CD4-positive, alpha-beta T cell (primary cell): ENCODE data around the gene RNF225. TPM values are rescaled to one million over a fixed set of nuclear protein-coding genes. Genes with fewer than 3 reads are reported as not detected.

Experiments used
- ATAC-seq: fragments of 200-7000 bp; cut with Tn5 transposase; one replicate; pipeline ENCODE4 v1.10.0; 2022; ENCODE audit warnings: mild to moderate bottlenecking; ENCODE audit not compliant: poor library complexity
- CTCF ChIA-PET: fragments of 350-600 bp; sonication (Branson Sonifier 250); formaldehyde crosslinking; loops from one replicate; lab custom pipeline; 2021; ENCODE audit warnings: antibody characterized with exemption, inconsistent platforms; lab: Charles Lee
- POLR2A ChIA-PET: fragments of 350-600 bp; sonication (Branson Sonifier 250); formaldehyde crosslinking; loops from one replicate; lab custom pipeline; 2021; ENCODE audit warnings: antibody characterized with exemption, inconsistent platforms; lab: Charles Lee
- DNase-seq, 14 experiments: peaks; one replicate each; pipeline ENCODE4 v3.0.0-alpha.2; 2013 to 2020; ENCODE audit warnings: mixed read lengths in 2 of 14
- H3K27ac ChIP-seq, 2 donors: one replicate each; pipeline versions ENCODE4 v1.5.1 to v1.7.0; 2013; ENCODE audit warnings: low read length in 2 of 2, low read depth in 1 of 2, mild to moderate bottlenecking in 1 of 2
- H3K27me3 ChIP-seq, 2 experiments: 1 replicate in 1 of 2; 2 replicates in 1 of 2; pipeline versions ENCODE4 v1.6.1 to v1.7.0; 2013; ENCODE audit warnings: low read length in 2 of 2, control low read depth in 1 of 2, mild to moderate bottlenecking in 1 of 2, moderate library complexity in 1 of 2; ENCODE audit not compliant: insufficient read depth in 2 of 2, control insufficient read depth in 1 of 2
- H3K36me3 ChIP-seq: one replicate; pipeline ENCODE4 v1.6.1; 2013; ENCODE audit warnings: low read length, control low read depth; ENCODE audit not compliant: insufficient read depth
- H3K4me1 ChIP-seq: one replicate; pipeline ENCODE4 v1.6.1; 2013; ENCODE audit warnings: low read length, control low read depth; ENCODE audit not compliant: insufficient read depth
- H3K4me3 ChIP-seq: one replicate; pipeline ENCODE4 v1.5.1; 2013; ENCODE audit warnings: mild to moderate bottlenecking, low read length, moderate library complexity
- H3K9me3 ChIP-seq, 2 experiments: 1 replicate in 1 of 2; 2 replicates in 1 of 2; pipeline versions ENCODE4 v1.6.1 to v1.7.0; 2013; ENCODE audit warnings: low read length in 2 of 2, mild to moderate bottlenecking in 2 of 2, control low read depth in 1 of 2, moderate library complexity in 1 of 2; ENCODE audit not compliant: control insufficient read depth in 1 of 2, insufficient read depth in 1 of 2
- H3K27ac Mint-ChIP-seq: one replicate; pipeline ENCODE4 v1.8.0; 2020; ENCODE audit warnings: mixed read lengths
- H3K27me3 Mint-ChIP-seq: one replicate; pipeline ENCODE4 v1.8.0; 2021; ENCODE audit warnings: mixed read lengths
- H3K36me3 Mint-ChIP-seq: one replicate; pipeline ENCODE4 v1.8.0; 2021; ENCODE audit warnings: low read depth, mixed read lengths
- H3K4me1 Mint-ChIP-seq: one replicate; pipeline ENCODE4 v1.8.0; 2021; ENCODE audit warnings: low read depth, mixed read lengths
- H3K4me3 Mint-ChIP-seq: one replicate; pipeline ENCODE4 v1.8.0; 2020; ENCODE audit warnings: mild to moderate bottlenecking, mixed read lengths
- H3K9me3 Mint-ChIP-seq: one replicate; pipeline ENCODE4 v1.8.0; 2020; ENCODE audit warnings: mixed read lengths
- CTCF ChIP-seq: fragments of 200-600 bp; IDR thresholded peaks from one replicate; pipeline ENCODE4 v1.8.0; 2022; ENCODE audit warnings: antibody characterized with exemption, mild to moderate bottlenecking
- intact Hi-C, 2 experiments: fragments of 100-400 bp; cut with DNase I in 1 of 2; cut with micrococcal nuclease in 1 of 2; formaldehyde crosslinking; loops; one replicate each; pipeline versions ENCODE4 v1.15.1 to v1.9.0; 2023 to 2025; cut with DNase I, micrococcal nuclease
- total RNA-seq, 174 experiments: library from RNA in 2 of 174; stranded (reverse) in 2 of 174; gene quantifications; one replicate each; pipeline ENCODE4 v1.2.3 and lab custom pipeline; 2021 to 2026

The RNF225 gene
- total RNA-seq, 2 experiments from 2014 or later, result 0.55 TPM; not detected in 1

DNA sequence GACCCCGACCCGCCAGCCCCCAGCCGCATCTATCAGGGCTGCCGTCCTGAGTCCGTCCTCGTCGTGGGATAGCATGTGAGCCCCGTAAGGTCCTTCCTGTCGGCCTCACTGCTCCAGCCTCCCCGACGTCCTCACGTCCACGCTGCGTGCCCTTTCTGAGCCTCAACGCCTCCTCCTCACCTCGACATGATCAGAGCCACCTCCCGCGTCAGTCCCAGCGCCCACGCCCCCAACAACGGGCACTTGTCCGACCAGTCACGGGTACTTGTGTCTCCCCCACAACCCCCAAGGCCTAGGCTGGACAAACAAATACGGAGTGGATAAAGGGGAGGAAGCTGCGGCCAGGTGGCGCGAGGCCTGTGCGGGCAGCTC lies 33.6 kb upstream of the RNF225 start:
- no peak for TF ChIP-seq CTCF
- Histone ChIP-seq H3K9me3 (peaks cover 0 to 3% of the 10 kb centered on the region in 2 experiments), H3K27ac (peak overlapping the region; percentile 58 to 69), H3K4me1 (peaks cover 27% of the 10 kb centered on the region), H3K4me3 (peak overlapping the region; percentile 84), H3K27me3 (no peaks in the 10 kb centered on the region), H3K36me3 (no peaks in the 10 kb centered on the region)
- peak in 2 of 14 experiments; percentile 21 to 24 for DNase-seq
- CTCF ChIA-PET, result interaction anchor here (1.2 to 1.6 kb wide), 3 partner anchors 15 to 219 kb away, joined by 3 to 6 read pairs (median 6); partner anchors contain the start of gene ZBTB45
- POLR2A ChIA-PET, result interaction anchor here (1.0 to 2.5 kb wide), 10 partner anchors 11 to 192 kb away, joined by 3 to 21 read pairs (median 11); partner anchors contain the start of genes CHMP2A, ERVK3-1, RPS5 and ZNF274
- Mint-ChIP-seq H3K9me3 (no peaks in the 10 kb centered on the region), H3K27me3 (no peaks in the 10 kb centered on the region), H3K36me3 (peaks cover 4% of the 10 kb centered on the region), H3K4me3 (peak overlapping the region; percentile 94), H3K27ac (peak overlapping the region; percentile 84), H3K4me1 (peaks cover 12% of the 10 kb centered on the region)
- ATAC-seq, result peak; percentile 2
- intact Hi-C loops, result loop anchor here (1.0 to 2.0 kb wide), 5 partner anchors 19 to 57 kb away; partner anchors contain the start of genes ERVK3-1 (in 2 of the 2), ZNF837 (in 1 of the 2) and ZSCAN22 (in 1 of the 2)

- Mint-ChIP-seq H3K9me3 (no peaks in the 10 kb centered on the region), H3K27ac (peak within 1 kb of the TSS; percentile 84), H3K36me3 (peaks cover 4% of the 10 kb centered on the region), H3K27me3 (no peaks in the 10 kb centered on the region), H3K4me1 (peaks cover 12% of the 10 kb centered on the region), H3K4me3 (peak within 1 kb of the TSS; percentile 94)
- POLR2A ChIA-PET, result interaction anchor here (0.7 to 2.5 kb wide), 23 partner anchors 8 to 1000 kb away, joined by 3 to 21 read pairs (median 5); partner anchors contain the start of genes CHMP2A, ERVK3-1, RPS5 and TRIM28
- ATAC-seq (peak; percentile 90), DNase-seq (peak; percentile 92 to 99 (median 97))
- intact Hi-C loops, result loop anchor here (1.0 to 2.0 kb wide), 5 partner anchors 19 to 58 kb away; partner anchors contain the start of genes ERVK3-1 (in 2 of the 2), ZNF837 (in 1 of the 2) and ZSCAN22 (in 1 of the 2)
- Histone ChIP-seq H3K27ac (peak within 1 kb of the TSS; percentile 58 to 69), H3K4me1 (peaks cover 22% of the 10 kb centered on the region), H3K9me3 (no peaks in the 10 kb centered on the region), H3K4me3 (peak within 1 kb of the TSS; percentile 84), H3K36me3 (no peaks in the 10 kb centered on the region), H3K27me3 (no peaks in the 10 kb centered on the region)
- CTCF ChIA-PET, result interaction anchor here (1.0 to 1.6 kb wide), 5 partner anchors 15 to 219 kb away, joined by 3 to 6 read pairs (median 4); partner anchors contain the start of genes ZBTB45 and ZNF544
- TF ChIP-seq CTCF, result no peak
These were observed 33.0 kb upstream of the RNF225 start, which contains the start of gene ZNF497 for GRCh38 chr19:58362272-58362994. TSS of gene ZNF497 (minus strand) at chr19:58362751. CDS start at chr19:58357635, 5,116 bp downstream.

DNA sequence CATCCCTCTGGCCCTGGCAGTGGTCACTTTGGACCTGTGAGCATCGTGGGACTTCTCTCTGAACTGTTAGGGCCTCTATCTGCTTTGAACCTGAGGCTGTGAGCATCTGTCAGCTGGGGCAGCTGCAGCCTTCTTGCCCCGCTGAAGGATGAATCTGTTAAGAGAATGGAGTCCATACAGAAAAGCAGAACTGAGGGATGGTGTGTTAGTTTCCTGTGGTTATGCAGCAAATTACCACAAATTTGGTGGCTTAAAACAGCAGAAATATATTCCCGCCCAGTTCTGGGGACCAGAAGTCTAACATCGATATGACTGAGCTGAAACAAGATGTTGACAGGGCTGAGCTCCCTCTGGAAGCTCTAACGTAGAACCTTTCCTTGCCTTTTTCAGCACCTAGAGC lies 31.3 kb upstream of the RNF225 start:
- Mint-ChIP-seq H3K4me1 (peaks cover 12% of the 10 kb centered on the region), H3K27ac (no peak overlapping the region), H3K4me3 (no peak overlapping the region), H3K27me3 (no peaks in the 10 kb centered on the region), H3K9me3 (no peaks in the 10 kb centered on the region), H3K36me3 (peaks cover 4% of the 10 kb centered on the region)
- peaks cover 16% of the 10 kb centered on the region for H3K4me1 ChIP-seq
- ChIA-PET CTCF (interaction anchor here (0.7 kb wide), 1 partner anchor 209 kb away, joined by 3 read pairs; no protein-coding TSS in a partner anchor), POLR2A (interaction anchor here (1.1 to 2.5 kb wide), 3 partner anchors 38 to 199 kb away, joined by 4 to 16 read pairs (median 8); partner anchors contain the start of genes ZNF132 and ZSCAN22)
- peak in 1 of 14 experiments; percentile 15 for DNase-seq
- intact Hi-C loops, result no loop called here
- H3K9me3 ChIP-seq, result no peaks in the 10 kb centered on the region
- H3K27me3 ChIP-seq, result no peaks in the 10 kb centered on the region
- no peak for ATAC-seq
- no peaks in the 10 kb centered on the region for H3K36me3 ChIP-seq
- H3K4me3 ChIP-seq, result no peak overlapping the region
- no peak overlapping the region for H3K27ac ChIP-seq
- TF ChIP-seq CTCF, result no peak
